HG02588 (cell line): ENCODE data around the gene GGCT.
A peak's percentile ranks its signal among the peaks of the same experiment; 100 is the strongest.

ENCODE experiments used
- ATAC-seq: cut with Tn5 transposase; IDR thresholded peaks from one replicate; pipeline ENCODE4 v1.9.1; 2021; ENCODE audit warnings: mild to moderate bottlenecking, moderate library complexity; ENCODE audit not compliant: unreplicated experiment

GGCT gene

DNA sequence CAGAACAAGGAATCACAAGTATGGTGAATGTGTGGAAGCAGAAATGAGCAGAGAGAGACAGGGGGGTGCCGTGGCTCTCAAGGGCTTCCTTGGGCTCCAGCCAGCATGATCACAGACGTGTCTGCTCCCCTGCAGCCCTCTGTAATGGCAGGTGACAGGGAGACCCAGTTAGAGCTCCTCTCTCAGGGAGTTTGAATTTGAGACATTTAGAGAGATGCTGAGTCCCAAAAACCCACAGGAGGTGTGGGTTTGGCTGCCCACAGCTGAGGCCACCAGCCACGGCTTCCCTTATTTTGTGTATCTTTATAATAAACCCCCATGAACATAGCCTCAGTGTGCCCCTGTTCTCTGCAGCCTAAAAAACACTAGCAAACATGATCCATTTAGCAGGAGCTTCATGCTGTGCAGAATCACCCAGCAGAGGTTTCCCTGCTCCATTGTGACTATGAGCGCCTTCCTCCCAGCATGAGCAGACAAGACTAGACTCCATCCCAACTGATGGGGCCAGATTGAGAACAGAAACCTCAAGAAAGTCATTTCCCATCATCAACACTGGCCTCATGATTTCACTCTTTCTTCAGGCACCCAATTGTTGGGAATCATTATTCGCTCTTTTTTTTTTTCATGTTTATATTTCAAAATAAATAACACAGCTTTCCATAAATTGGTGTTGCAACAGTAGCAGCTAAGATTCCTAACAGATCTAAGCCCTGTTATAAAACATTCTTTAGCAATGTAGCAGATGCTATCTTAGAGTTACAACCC, 39.4 kb downstream of the GGCT start:
- ATAC-seq, result no peak

DNA sequence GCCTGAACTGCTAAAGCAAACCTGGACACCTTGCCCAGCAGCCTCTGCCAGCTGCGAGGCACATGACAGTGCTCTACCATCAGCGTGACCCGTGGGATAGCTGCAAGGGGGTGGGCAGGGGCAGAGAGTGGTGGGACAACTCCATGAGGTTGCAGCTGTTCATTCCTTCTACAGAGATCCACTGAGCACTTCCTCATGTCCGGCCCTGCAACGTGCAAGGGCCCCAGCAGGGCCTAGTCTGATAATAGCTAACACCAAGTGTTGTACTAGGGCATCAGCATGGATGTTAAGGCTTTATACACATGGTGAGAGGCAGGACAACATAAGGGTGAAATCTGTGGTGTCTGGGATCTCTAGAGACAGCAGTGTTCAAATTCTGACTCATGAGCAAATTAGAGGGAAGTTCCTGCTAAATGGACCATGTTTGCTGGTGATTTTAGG, 40.4 kb downstream of the GGCT start:
- no peak for ATAC-seq

DNA sequence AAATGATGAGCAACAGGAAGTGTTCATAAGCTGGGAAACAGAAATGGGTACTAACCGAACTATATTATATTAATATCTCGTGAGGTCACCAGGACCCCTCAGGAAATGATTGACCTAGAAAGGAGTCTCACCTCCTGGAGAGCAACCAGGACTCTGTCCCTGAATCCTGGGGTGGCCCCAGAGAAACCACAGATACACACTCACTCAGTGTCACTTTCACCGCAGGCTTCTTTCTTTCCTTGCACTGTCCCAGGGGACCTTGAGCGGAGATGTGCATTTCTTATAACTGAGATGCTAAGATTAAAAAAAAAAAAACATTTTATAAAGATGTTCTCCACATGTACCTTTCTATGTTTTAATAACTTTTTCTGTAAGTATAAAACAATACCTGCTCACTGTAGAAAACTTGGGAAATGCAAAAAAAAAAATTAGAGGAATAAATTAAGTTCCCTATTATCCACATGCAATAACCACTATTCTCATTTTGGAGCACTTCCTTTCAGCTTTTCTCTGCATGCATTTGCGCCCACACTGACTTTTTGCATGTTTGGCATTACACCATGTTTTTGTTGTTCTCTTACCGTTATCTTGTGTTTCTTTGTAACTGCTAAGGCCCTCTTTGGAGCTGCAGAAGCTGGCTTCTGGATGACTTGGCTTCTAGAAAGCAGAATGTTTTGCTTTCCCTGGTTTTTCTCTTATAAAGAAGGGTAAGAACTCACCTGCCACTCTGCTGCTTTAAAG, 41.1 kb downstream of the GGCT start:
- ATAC-seq, result peak; percentile 54

DNA sequence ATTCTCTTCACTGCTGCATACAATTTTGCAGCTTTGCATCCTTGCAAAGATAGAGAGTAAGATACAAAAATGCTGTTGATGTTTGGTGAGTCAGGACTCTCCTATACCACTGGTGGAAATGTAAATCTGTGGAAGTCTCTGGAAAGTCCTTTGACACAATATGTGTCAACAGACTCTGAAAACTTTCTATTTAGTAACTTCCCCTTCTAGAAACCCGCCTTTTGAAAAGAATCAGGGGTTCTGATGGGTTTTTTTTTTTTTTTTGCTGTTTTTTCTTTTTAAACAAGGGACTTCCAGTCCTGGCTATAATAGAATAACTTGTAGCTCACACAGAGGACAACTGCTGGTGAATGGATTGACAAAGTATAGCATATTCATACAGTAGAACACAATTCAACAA, 42.5 kb downstream of the GGCT start:
- no peak for ATAC-seq

DNA sequence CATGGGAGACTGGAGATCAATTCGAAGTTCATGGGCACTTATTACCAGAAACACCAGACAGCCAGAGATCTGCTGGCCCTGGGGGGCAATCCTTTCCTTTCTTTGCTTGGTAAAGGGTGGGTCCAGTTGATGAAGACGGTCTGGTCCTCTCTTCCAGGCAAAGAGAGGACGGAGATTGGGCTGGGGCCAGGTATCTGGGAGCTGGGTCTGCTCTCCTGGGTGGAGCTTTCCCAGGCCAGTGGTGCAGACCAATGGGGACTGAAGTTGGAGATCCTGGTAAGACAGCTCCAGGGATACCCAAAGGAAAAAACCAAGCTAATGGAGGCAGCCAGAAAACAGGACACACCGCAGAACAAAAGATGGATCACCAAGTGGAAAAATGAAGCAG, 44.4 kb downstream of the GGCT start:
- no peak for ATAC-seq

DNA sequence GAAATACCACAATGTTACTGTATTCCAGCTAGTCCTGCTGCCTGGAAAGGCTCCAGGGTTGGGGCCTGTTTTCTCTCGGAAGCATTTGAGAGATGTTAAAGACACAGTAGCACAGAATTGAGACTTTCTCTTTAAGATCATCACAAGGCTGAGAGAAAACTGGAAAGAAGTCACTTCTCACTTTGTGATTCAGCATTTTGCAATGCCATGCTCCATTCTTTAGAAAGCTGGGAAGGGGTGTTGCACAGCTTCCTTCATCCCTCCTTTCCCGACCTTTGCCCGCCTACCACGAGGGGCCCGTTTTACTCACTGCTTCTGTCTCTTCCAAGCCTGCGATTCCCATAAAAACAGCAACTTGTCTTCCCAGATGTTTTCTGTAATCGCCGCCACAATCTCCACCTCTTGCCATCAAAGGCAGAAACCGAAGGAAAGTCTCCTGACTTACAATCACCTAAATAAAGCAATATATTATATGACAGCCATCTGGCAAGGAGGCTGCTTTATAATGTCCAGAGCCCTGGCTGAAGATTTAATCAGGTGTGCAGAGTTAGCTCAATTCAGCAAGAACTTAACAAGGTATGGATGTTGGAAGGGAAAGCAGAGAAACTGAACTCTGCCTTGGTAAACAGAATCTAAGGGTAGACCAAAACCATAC, 44.9 kb downstream of the GGCT start:
- ATAC-seq, result no peak

DNA sequence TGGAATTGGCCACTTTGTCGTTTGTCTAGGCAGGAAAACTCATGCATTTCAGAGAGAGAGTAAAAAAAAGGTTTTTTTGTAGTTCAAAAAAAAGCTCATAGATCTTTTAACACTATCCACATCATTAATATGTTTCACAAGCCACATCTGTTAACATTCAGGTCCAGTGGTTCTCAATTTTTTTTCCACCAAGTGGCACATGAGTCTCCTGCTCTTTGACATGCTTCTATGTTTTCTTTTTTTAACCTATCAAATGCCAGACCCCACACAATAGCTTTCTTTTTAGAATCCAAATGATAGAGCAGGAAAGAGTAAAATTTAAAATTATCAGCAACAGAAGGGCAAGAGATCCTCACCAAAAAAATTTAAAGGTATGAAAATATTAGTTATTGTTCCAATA, 46.3 kb downstream of the GGCT start:
- ATAC-seq, result no peak

DNA sequence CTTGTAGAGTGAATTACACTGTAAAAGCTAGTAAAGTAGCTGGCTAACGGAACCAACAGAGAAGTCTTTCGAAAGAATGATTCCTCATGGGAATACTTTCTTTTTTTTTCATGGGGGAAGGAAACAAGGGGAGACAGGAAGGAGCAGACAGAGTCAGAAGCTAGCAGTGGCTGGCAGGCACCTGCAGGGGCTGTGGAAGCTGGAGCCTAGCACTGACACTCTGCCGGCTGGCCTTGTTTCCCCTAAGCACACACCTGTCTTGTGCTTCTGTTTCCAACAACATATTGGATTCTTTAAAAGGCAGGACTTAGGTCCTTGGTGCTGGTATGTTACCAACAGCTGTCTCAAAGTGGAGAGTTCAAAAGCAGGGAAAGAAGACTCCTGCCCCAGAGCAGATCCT, 50.7 kb downstream of the GGCT start:
- no peak for ATAC-seq

DNA sequence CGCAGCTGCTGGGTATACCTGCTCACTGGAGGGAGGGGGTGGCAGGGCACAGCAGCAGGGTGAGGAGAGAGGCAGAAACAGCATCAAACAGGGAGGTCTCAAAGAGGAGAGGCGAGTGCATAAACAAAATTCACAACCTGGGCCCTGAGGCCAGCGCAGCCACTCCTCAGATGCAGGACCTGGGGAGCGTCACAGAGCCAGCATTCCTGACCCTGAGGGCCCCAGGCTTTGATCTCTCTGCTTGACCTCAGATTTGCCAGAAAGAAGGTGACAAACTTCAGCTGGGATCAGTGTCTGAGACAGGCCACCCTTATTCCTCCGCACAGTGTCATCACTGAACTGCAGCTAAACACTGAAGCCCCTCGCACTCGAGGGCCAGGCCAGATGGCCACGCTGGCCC, 51.6 kb downstream of the GGCT start:
- no peak for ATAC-seq

DNA sequence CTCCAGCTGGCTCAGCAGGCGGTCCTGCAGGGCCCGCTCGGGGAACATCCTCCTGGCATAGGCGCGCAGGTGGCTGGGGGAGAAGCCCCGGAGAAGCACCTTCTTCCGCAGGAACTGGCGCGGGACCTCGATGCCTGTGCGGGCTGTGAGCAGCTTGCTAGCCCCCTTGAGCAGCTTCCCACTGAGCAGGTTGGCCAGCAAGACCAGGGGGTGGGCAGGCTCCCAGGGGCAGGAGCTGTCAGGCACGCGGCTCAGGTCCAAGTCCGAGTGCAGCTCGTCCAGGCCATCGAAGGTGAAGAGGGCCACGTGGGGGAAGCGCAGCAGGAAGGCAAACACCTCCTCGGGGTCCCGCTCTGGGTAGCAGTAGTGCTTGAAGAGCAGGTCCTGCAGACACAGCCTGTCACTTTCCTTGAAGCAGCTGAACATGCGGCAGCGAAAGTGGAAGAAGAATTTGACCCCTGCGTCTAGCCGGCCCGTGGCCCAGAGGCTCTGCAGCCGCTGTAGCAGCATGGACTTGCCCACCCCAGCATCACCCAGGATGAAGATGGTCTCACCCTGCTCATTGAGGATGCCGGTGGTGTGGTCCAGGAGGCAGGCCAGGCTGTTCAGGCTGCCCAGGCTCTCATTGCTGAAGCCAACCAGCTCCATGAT, 52.2 kb downstream of the GGCT start:
- ATAC-seq, result no peak

DNA sequence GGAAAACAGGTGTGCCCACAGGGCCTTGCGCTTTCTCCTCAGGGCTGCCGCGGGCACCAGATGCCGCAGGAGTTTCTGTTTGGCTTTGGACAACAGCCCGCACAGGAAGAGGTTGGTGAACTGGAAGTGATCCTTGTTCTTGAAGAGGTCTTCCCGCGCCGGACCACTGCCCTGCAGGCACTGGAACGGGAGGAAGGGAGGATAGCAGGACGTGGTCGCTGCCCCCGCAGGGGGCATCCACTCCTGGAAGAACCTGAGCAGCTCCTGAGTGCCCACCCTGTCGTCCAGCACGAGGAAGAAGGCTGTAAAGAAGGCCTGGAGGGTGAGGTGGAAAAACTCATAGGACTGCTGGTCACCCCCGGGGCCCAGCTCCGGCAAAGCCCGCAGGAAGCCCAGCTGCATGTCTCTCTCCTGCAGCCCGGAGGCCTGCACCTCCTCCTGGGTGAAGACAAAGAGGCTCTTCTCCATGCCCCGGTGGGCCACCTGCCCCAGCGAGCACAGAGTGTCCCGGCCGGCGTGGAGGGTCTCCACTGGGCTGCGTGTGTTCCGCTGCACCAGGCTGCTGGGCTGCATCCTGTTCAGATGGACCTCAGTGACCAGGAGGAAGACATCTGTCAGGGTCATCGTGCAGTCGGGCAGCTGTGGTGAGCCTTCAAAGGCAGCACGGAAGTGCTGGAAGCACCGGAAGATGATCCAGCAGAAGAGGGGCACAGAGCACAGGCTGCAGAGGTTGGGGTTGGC, 52.9 kb downstream of the GGCT start:
- no peak for ATAC-seq

DNA sequence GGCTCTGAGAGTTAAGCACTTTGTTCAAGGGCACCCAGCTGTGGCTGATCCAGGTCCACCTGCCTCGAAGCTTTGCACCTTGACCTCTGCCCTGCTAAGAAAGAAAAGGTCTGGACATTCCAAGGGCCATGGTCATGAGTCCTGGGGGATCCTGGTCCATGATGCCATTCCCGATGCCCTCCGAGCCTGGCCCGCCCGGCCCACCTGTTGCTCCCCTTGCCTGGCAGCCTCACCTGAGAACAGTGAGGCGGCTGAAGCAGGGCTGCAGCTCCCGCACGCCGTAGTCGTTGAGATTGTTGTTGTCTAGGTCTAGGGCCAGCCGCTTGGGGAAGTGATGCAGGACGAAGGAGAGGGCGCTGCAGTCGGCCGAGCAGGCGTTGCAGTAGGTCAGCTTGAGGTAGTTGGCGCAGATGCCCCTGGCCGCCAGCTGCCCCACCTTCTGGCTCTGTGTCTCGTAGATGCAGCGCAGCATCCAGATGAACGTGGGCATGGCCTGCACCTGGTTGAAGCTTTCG, 53.6 kb downstream of the GGCT start:
- no peak for ATAC-seq

DNA sequence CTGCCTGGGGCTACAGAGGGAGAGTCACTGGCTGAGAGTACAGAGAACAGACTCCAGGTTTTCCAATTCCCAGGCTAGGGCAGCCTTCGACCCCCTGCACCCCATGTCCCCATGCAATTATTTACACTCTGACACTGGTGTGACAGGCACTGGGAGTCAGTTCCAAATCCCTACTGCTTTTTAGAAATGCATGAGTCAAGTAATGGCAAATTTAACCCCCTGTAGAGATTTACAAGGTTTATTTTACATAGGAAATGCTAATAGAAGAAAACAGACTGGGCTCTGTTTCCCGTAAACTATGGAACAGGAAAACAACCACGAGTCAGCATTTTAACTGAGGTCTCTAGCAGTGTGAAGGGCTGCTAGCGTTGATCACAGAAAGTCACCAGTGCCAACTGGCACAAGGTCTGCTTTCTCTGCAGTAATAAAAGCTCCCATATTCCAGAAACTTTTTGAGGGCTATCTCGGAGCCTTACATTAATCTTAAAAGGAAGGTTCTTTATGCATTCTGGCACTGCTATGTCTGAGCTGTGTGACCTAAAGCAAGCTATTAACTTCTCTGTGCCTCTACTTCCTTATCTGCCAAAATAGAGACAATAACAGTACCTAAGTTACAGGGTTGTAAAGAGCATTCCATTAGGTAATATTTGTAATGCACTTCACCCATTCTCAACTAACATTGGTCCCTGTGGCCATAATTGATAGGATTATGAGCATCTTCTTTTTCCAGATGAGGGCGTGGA, 54.2 kb downstream of the GGCT start:
- no peak for ATAC-seq

DNA sequence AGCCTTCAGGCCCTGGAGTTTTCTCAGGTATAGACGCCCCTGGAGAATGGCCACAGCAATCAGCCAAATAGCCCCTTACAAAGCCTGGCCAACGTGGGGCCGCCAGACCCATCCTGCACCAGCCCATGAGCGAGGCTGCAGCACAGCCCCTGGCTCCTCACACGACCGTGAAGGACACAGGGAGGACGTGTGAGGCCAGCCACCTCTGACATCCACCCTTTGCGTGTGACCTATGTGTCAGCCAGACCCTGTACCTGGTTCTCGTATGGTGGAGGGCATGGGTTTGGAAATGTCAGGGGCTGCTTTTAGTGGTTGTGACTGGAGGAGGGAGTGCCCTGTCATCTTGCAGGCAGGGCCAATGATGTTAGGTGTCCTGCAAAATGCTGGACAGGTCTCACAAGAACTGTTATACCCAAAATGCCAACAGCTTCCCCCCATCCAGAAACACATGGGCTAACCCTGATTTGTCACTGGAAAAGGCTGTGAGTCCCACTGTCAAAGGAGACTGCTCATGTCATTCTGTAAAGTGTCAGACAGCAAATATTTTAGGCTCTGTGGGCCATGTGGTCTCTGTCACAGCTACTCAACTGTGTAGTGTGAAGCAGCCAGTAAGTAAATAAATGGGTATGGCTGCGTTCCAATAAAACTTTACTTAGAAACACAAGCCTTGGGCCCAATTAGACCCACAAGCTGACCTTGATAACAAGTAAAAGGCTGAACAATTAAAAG, 56.0 kb downstream of the GGCT start:
- no peak for ATAC-seq

DNA sequence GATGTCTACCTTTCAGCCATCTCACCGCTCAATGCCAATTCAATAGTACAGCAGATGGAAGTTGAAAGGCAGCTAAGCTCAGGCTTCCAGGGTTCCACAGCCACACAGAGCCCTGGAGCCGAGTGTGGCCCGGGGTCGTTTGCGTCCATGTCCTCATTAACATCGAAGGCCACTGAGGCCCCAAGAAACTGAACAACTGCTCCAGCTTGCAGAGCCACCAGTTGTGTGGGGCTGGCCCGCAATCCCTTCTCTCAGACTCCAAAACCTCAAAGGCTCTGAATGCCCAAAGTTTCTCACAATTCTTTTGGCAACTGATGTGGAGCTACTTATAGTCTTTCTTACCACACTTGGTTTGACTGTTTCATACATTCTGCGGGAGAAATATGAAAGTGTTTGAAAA, 57.2 kb downstream of the GGCT start:
- ATAC-seq, result no peak
